PC-3 (cell line): ENCODE data around the gene TRMU. TPM values are rescaled to one million over a fixed set of nuclear protein-coding genes. Genes with fewer than 3 reads are reported as not detected.

Experiments
- ATAC-seq: fragments of 200-7000 bp; cut with Tn5 transposase; 2 replicates; pipeline ENCODE4 v1.9.1; 2020; ENCODE audit warnings: mild to moderate bottlenecking, moderate library complexity
- BruUV-seq: library from RNA; stranded (reverse); fragments of 400-500 nt; replicated peaks from 2 replicates; lab custom pipeline; 2021; lab: Mats Ljungman, UMichigan
- CTCF ChIA-PET: fragments of 300-600 bp; sonication (Branson Sonifier 250); formaldehyde crosslinking; loops from one replicate; lab custom pipeline; 2022; ENCODE audit warnings: antibody characterized with exemption; lab: Charles Lee
- POLR2A ChIA-PET: fragments of 300-600 bp; sonication (Branson Sonifier 250); formaldehyde crosslinking; loops from one replicate; lab custom pipeline; 2022; ENCODE audit warnings: antibody characterized with exemption; ENCODE audit not compliant: unreplicated experiment; lab: Charles Lee
- DNase-seq: peaks from one replicate; pipeline ENCODE4 v3.0.0-alpha.2; 2015
- H2AFZ ChIP-seq: fragments of 300-600 bp; sonication (generic); 2 replicates; pipeline ENCODE4 v1.6.0; 2016; ENCODE audit warnings: antibody characterized with exemption, low read length
- H3F3A ChIP-seq: fragments of 300-600 bp; sonication (generic); one replicate; pipeline ENCODE4 v1.6.0; 2017; ENCODE audit warnings: antibody characterized with exemption, low read length, control low read depth, mild to moderate bottlenecking; ENCODE audit not compliant: unreplicated experiment
- H3K27ac ChIP-seq: fragments of 300-600 bp; sonication (generic); 2 replicates; pipeline ENCODE4 v1.5.1; 2016; ENCODE audit warnings: mild to moderate bottlenecking, low read length
- H3K27me3 ChIP-seq: fragments of 300-600 bp; sonication (generic); 2 replicates; pipeline ENCODE4 v1.6.1; 2016; ENCODE audit warnings: low read length, mixed read lengths
- H3K36me3 ChIP-seq: fragments of 300-600 bp; sonication (generic); 2 replicates; pipeline ENCODE4 v1.6.1; 2016; ENCODE audit warnings: low read depth, mixed run types, low read length, mixed read lengths
- H3K4me1 ChIP-seq: fragments of 300-600 bp; sonication (generic); 2 replicates; pipeline ENCODE4 v1.5.1; 2016; ENCODE audit warnings: low read length; ENCODE audit not compliant: insufficient read depth
- H3K4me2 ChIP-seq: fragments of 300-600 bp; sonication (generic); 2 replicates; pipeline ENCODE4 v1.6.0; 2016; ENCODE audit warnings: low read length
- H3K4me3 ChIP-seq: fragments of 300-600 bp; sonication (generic); 2 replicates; pipeline ENCODE4 v1.5.1; 2016; ENCODE audit warnings: mild to moderate bottlenecking, low read length, mixed read lengths
- H3K79me2 ChIP-seq: fragments of 300-600 bp; sonication (generic); 2 replicates; pipeline ENCODE4 v1.6.1; 2017; ENCODE audit warnings: low read length, mixed read lengths
- H3K9ac ChIP-seq: fragments of 300-600 bp; sonication (generic); 2 replicates; pipeline ENCODE4 v1.6.0; 2016; ENCODE audit warnings: mild to moderate bottlenecking, low read length
- H3K9me2 ChIP-seq: fragments of 300-600 bp; sonication (generic); replicated peaks from 2 replicates; pipeline ENCODE4 v1.6.1; 2016; ENCODE audit warnings: mixed run types, low read length, mixed read lengths
- H3K9me3 ChIP-seq: fragments of 300-600 bp; sonication (generic); 2 replicates; pipeline ENCODE4 v1.6.1; 2016; ENCODE audit warnings: low read length, mixed read lengths
- H4K20me1 ChIP-seq: fragments of 300-600 bp; sonication (generic); 2 replicates; pipeline ENCODE4 v1.6.1; 2016; ENCODE audit warnings: low read length, mixed read lengths
- CTCF ChIP-seq: fragments of 300-600 bp; sonication (generic); conservative IDR thresholded peaks from 2 replicates; pipeline ENCODE4 v1.5.1; 2017; ENCODE audit warnings: antibody characterized with exemption, low read depth, mild to moderate bottlenecking, low read length
- EZH2 ChIP-seq: fragments of 300-600 bp; sonication (generic); IDR thresholded peaks from one replicate; pipeline ENCODE4 v1.6.1; 2017; ENCODE audit warnings: antibody characterized with exemption, mild to moderate bottlenecking, low read length; ENCODE audit not compliant: unreplicated experiment
- EZH2phosphoT487 ChIP-seq: fragments of 300-600 bp; sonication (generic); IDR thresholded peaks from 2 replicates; pipeline ENCODE4 v1.6.1; 2018; ENCODE audit warnings: mild to moderate bottlenecking, antibody characterized with exemption, low read length, borderline replicate concordance
- intact Hi-C: fragments of 100-400 bp; cut with micrococcal nuclease; formaldehyde crosslinking; loops from 2 replicates; pipeline ENCODE4 v1.9.0; 2023
- total RNA-seq: library from RNA; depleted of rRNA; stranded (reverse); fragments of >200 nt; gene quantifications from 2 replicates; pipeline ENCODE4 v1.2.3, GENCODE V29; 2014

Gene TRMU
- total RNA-seq, 1 experiment from 2014 or later = 63.5 TPM

DNA sequence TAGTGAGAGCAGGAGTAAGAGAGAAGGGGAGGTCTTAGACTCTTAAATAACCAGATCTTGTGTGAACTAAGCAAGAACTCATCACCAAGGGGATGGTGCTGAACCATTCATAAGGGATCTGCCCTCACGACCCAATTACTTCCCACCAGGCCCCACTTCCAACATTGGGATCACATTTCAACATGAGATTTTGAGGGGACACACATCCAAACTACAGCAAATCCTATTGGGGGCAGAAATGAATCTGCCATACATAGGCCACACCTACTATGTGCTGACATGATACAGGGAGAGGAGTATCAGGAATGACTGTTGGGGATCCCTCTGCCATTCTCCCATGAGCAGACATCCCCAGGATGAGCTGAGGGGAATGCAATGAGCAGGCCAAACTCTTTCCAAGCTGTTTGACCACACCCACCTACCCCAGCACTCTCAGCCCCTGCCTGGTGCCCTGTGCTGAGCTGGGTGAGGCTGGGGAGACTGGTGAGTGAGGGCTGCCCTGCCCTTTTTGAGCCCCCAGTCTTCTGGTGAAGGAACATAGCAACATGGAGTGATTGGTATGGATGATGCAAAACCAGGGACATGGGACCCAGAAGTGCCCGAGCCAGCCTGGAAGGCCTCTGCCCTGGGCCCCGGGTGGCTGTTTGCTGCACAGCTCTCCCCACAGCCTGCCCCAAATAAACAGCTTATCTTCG, 40.1 kb upstream of the TRMU start:
- H3F3A ChIP-seq = no peaks in the 10 kb centered on the region
- TF ChIP-seq EZH2phosphoT487 = no peak
- TF ChIP-seq EZH2 = no peak
- TF ChIP-seq CTCF = no peak
- H3K79me2 ChIP-seq = peaks cover 32% of the 10 kb centered on the region
- peaks cover 12% of the 10 kb centered on the region for H3K36me3 ChIP-seq
- H3K9ac ChIP-seq = no peak overlapping the region
- H2AFZ ChIP-seq = no peak overlapping the region
- H3K27me3 ChIP-seq = no peaks in the 10 kb centered on the region
- POLR2A ChIA-PET = no interaction called here
- peak overlapping the region; percentile 84; the same call in 1 of the 2 replicates for H3K4me3 ChIP-seq
- intact Hi-C loops = loop anchor here (5.0 kb wide), 1 partner anchor 173 kb away; no protein-coding TSS in a partner anchor
- no peak overlapping the region for H3K27ac ChIP-seq
- no peaks in the 10 kb centered on the region for H3K9me2 ChIP-seq
- no peaks in the 10 kb centered on the region for H4K20me1 ChIP-seq
- ATAC-seq = no peak
- peaks cover 13% of the 10 kb centered on the region for H3K4me1 ChIP-seq
- peak overlapping the region; percentile 98 for H3K4me2 ChIP-seq
- BruUV-seq = no TSS peak
- DNase-seq = no peak
- CTCF ChIA-PET = no interaction called here
- H3K9me3 ChIP-seq = no peaks in the 10 kb centered on the region

DNA sequence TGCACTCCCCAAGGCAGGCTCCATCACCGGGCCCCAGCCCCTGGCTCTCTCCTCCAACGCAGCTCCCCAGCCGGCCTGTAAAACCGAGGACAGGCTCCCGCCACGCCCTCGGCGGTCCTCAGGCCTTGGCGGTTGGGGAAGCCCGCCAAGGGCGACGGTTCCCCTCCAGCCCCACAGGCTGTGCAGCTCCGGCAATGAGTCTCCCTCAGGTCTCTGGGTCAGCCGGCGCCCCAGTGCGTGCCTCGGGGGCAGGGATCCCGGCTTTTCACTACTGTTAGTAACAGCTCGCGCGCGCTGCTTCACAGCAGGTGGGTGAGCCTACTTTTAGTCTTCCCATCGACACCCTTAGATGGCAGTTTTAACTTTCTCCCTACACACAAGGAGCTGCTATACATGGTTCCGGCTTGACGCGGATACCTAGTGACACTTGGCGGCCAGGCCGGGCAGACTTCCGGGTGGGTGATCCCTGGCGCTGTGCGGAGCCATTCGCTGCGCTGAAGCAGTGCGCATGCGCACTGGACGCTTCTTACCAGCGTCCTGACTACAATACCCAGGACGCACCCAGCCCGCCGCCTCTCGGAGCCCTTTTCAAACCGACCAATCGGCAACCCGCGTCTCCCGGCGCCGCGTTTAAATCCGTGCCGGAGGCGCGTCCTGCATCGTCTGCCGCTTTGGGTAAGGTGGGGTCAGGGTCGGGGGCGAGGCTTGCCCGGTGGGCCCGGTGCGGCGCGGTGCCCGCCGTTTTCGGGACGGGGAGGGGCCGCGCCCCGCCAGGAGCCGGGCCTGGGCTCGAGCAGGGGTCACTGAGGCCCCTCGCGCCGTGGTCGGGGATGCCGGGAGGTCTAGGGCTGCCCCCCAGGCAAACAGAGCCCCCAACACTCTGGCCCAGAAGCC, 39.0 kb upstream of the TRMU start, which contains the start of gene GTSE1:
GTSE1 (plus strand) TSS at position 614 of the 894 bp plus-strand sequence. CDS start 531 bp downstream, outside the sequence.
- H3K9me3 ChIP-seq = no peaks in the 10 kb centered on the region
- H3K79me2 ChIP-seq = peaks cover 41% of the 10 kb centered on the region
- no peak for TF ChIP-seq EZH2phosphoT487
- 0 out of 2 replicates have a peak, but pooled peaks have one; percentile 18 for TF ChIP-seq CTCF
- TF ChIP-seq EZH2 = no peak
- peak within 1 kb of the TSS; percentile 84 for H3K4me3 ChIP-seq
- no peaks in the 10 kb centered on the region for H4K20me1 ChIP-seq
- peaks cover 13% of the 10 kb centered on the region for H3K4me1 ChIP-seq
- ATAC-seq = peak; percentile 96
- H3K27ac ChIP-seq = peak within 1 kb of the TSS; percentile 63
- no peaks in the 10 kb centered on the region for H3K27me3 ChIP-seq
- ChIA-PET CTCF (no interaction called here), POLR2A (no interaction called here)
- DNase-seq = peak; percentile 97
- H3K36me3 ChIP-seq = peaks cover 18% of the 10 kb centered on the region
- H3K9ac ChIP-seq = peak within 1 kb of the TSS; percentile 76
- peak within 1 kb of the TSS; percentile 98 for H3K4me2 ChIP-seq
- no peaks in the 10 kb centered on the region for H3F3A ChIP-seq
- intact Hi-C loops = loop anchor here (5.0 kb wide), 1 partner anchor 174 kb away; no protein-coding TSS in a partner anchor
- TSS peak; percentile 94 for BruUV-seq
- no peaks in the 10 kb centered on the region for H3K9me2 ChIP-seq
- peak within 1 kb of the TSS; percentile 67 for H2AFZ ChIP-seq
